Metanephros (tissue), 1 donor: ENCODE results near the gene OR4D5. TPM values are rescaled to one million over a fixed set of nuclear protein-coding genes. Genes with fewer than 3 reads are reported as not detected.

Source experiments
- total RNA-seq: library from RNA; depleted of rRNA; stranded (reverse); fragments of >200 nt; gene quantifications from one replicate; pipeline ENCODE4 v1.2.3, GENCODE V29; 2014

The OR4D5 gene
- total RNA-seq: not detected

DNA sequence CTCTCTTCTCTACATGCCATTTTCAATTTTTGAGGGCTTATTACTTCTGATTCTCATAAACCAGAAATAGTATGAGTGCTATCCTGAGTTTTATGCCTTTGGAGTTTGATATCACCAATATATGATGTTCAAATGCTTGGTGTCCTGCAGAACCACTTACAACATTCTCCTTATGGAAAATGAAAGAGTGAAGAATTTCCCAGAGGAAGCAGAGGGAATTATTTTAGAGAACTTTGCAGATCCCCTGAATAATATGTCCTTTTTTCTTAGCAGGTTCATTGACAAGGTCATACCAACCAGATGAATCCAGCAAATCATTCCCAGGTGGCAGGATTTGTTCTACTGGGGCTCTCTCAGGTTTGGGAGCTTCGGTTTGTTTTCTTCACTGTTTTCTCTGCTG, at the start of gene OR4D5:
TSS of gene OR4D5 (plus strand) at position 301 of the 400 bp plus-strand sequence. CDS start at position 301, 0 bp downstream.

DNA sequence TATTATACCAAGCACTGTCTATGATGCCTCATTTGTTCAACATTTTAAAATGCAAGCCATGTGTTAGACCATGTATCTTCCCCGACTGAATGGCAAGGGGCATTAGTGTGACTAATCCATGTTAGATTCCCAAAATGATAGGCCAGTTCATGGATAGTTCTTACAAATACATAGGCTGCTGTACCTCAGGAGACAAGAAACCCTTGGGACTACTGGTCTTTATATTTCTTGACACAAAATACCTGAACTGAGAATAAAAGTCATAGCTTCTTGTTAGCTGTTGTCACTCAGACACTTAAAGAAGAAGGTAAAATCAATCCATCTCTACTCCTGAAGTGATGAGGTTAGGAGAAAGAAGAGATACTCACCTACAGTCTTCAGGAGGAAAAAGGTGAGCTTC, 37.5 kb upstream of the OR4D5 start, which contains the start of gene OR8D4:
TSS of gene OR8D4 (plus strand) at position 301 of the 400 bp plus-strand sequence. CDS start 4,265 bp downstream, outside the sequence.

DNA sequence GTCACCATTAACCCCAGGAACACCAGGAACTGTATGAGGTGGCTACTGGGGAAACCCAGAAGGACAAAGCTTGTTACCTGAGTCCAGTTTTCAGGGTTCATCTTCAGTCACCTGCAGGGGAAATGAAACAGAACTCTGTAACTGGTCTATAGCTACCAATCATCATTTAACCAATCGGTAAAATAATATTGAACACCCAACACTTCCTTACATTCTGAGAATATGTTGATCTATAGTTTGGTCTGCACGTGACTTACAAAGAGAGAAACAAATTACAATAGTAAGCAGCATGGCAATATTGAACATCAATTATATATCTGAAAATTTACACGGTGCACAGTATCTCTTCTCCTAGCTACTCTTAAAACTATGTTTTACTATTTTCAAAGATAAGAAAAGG, 4.3 kb downstream of the OR4D5 start, which contains the start of gene OR6T1:
TSS of gene OR6T1 (minus strand) at position 101 of the 400 bp plus-strand sequence. CDS start at position 101, 0 bp downstream.

DNA sequence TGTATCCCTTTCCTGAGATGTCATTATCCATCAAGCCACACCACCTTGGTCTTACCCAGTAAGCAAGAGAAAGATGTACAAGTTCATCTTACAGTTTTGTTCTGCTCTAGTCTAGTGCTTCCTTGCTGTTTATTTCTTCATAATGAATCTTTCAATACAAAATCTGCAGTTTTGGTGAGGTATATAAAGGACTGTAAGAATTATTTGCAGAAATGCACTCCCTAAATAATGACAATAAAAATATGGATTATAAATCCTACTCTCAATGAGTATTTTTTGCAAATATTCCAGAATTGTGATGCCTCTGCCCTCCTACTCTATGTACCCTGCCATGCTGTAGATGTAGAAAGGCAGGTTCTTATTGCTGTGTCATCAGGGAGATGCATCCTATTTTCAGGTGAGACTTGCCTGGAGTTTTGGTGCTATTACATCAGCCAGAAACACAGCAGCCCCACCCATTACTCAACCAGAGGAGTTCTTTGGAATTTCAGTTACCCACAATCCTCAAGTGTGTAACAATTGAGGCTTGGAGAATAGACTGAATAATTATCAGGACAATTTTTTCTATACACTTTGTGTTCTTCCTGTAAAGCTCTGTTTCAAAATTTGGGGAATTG, 38.4 kb downstream of the OR4D5 start, which contains the start of gene OR10S1:
TSS of gene OR10S1 (minus strand) at position 51 of the 617 bp plus-strand sequence. CDS start 117 bp downstream, outside the sequence.

Other genes with a start within 250 kb of the OR4D5 start
- gene ZNF202, start 198.0 kb upstream of the OR4D5 start, total RNA-seq: 12.0 TPM
- not detected for gene OR6X1, start 185.1 kb upstream of the OR4D5 start, total RNA-seq
- not detected for gene OR6M1, start 133.3 kb upstream of the OR4D5 start, total RNA-seq
- gene TMEM225, start 53.9 kb upstream of the OR4D5 start, total RNA-seq: not detected
- not detected for gene OR8D4, start 37.5 kb upstream of the OR4D5 start, total RNA-seq
- not detected for gene OR6T1, start 4.2 kb downstream of the OR4D5 start, total RNA-seq
- gene OR10S1, start 38.2 kb downstream of the OR4D5 start, total RNA-seq: not detected
- gene OR10G6, start 55.5 kb downstream of the OR4D5 start, total RNA-seq: not detected
- not detected for gene OR10G4, start 73.4 kb downstream of the OR4D5 start, total RNA-seq
- not detected for gene OR10G9, start 83.4 kb downstream of the OR4D5 start, total RNA-seq
- gene OR10G8, start 87.2 kb downstream of the OR4D5 start, total RNA-seq: not detected
- gene OR10G7, start 101.7 kb downstream of the OR4D5 start, total RNA-seq: not detected
- gene VWA5A, start 175.8 kb downstream of the OR4D5 start, total RNA-seq: 27.7 TPM
- not detected for gene OR10D3, start 243.7 kb downstream of the OR4D5 start, total RNA-seq